Right ventricle myocardium inferior (tissue), 1 donor: ENCODE measurements around the gene KCNN3. TPM values are rescaled to one million over a fixed set of nuclear protein-coding genes. Genes with fewer than 3 reads are reported as not detected.

Source experiments
- ATAC-seq: fragments of 200-7000 bp; cut with Tn5 transposase; one replicate; pipeline ENCODE4 v1.9.1; 2020; ENCODE audit warnings: mild to moderate bottlenecking, moderate library complexity
- DNase-seq: peaks from one replicate; pipeline ENCODE4 v3.0.0; 2021; ENCODE audit errors: missing footprints
- intact Hi-C: fragments of 100-400 bp; cut with DNase I; formaldehyde crosslinking; loops from one replicate; pipeline ENCODE4 v1.11.0; 2022
- total RNA-seq: library from RNA; stranded (reverse); fragmentation: NEBNext Ultra II Directional; extraction: Animal tissue kit (Norgen Biotek cat#: 25700); gene quantifications from one replicate; pipeline ENCODE4 v1.2.1, GENCODE V29; 2021
- donor health status: DM: no; HTN: yes; CAD: no; lungs with severe emphysema.

Gene KCNN3
- total RNA-seq, 1 donor from 2014 or later, result 3.4 TPM

DNA sequence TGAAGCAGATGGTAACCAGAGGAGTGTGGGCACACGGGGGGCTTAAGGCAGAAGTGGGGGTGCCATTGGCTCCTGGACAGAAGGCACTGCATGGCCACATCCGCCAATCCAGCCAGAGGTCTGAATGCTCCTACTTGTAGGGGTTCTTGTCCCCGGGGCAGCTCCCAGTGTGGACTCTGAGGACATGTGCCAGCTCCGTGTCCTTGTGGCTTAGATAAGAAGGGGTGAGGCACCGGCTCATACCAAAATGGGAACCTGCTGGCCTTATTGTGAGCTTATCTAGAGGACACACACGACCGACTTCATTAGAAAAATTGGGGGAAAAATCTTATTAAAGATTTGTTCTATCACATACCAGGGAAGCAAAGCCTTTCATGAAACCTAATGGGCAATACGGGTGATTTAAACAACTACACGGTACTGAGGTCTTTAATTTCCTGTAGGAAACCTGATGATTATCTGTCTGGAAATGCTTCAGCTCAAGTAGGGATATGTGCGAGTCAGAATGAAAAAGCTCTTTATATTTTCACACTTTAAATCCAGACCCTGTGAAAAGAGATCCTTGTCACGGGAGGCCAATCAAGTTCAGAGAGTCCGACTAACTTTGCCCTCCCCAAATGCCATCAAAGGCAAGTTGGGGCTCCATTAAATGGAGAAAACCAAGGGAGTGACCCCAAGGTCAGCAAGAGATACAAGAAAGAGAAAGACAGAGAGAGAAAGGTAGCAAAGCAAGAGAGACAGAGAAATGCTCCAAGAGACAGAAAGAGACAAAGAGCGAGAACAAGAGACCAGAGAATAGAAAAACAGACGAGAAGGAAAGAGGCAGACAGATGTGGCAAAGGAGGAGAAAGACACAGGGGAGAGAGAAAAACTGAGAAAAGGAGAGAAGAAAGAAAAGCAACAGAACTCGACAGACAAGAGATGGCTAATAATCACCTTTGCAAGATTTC is 14.1 kb upstream of the KCNN3 start:
- intact Hi-C loops, result no loop called here
- ATAC-seq (peak; percentile 67), DNase-seq (no peak)

- DNase-seq (no peak), ATAC-seq (no peak)
- intact Hi-C loops, result no loop called here
Measured at GRCh38 chr1:154881820-154882535, 11.9 kb upstream of the KCNN3 start.

DNA sequence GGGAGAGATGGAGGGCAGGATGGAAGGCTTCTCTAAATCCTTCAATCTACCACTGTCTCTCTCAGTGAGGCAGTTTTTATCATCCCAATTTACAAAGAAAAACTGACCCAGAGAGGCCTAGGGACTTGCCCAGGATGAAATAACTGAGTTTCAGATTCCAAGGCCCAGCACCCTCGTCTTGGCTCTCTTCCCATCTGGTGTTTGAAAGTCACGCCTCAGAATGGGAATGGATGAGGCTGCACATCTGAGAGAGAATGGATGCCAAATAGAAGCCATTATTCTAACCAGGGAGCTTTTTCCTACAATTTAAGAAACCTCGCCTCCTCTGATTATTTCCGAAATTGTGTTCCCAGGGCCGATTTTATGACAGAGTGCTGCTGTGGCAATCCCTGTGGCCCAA is 10.6 kb upstream of the KCNN3 start:
- no peak for ATAC-seq
- no peak for DNase-seq
- intact Hi-C loops, result no loop called here

DNA sequence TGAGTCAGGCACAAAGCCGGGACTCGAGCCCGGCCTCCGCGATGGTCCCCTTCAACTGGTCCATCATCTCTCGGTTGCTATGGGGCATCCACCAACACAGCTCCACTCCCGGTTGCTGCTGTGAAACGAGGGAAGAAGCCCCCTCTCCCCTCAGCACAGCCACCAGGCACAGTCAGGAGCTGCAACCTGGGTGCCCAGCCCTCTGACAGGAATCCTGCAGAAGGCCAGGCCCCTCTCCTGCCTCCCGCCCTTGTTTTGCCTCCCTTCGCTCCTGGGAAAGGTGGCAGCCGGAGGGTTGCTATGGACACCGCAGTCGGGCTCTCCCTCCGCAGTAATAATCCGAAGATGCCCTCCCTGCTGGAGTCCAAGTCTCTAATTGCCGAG is 8.9 kb upstream of the KCNN3 start:
- no peak for DNase-seq
- intact Hi-C loops, result loop anchor here (5.0 kb wide), 1 partner anchor 402 kb away; no protein-coding TSS in a partner anchor
- no peak for ATAC-seq

DNA sequence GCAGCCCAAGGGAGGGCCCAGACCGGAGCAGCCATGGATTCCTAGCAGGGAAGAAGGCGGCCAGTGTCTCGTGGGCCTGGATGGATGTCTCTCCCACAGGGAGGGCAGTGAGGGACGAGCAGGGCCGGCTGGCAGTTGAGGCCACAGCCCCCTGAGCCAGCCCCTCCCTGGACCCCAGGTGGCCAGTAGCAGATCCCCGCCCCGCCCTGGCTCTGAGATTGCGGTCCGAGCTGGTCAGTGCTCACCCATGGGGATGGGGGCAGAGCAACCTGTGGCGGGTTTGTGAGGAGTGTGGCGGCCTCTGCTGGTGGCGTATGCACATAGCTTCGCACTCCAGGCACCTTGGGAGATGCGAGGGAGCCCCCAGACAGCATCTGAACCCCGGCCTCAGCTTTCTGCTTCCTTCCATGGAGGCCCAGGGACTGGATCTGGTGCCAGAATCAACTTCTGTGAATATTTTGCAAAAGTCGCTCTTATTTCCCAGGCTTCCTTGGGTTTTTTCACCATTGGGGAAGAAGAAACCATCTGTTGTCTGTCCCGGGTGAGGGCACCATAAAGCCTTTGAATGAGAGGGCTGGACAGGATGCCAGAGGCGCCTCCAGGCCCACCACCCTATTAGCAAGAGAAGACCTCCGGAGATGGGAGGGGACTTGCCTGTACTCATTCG is 8.4 kb upstream of the KCNN3 start:
- ATAC-seq, result peak; percentile 92
- intact Hi-C loops, result loop anchor here (1.0 to 5.0 kb wide), 3 partner anchors 209 to 401 kb away; no protein-coding TSS in a partner anchor
- peak; percentile 89 for DNase-seq

DNA sequence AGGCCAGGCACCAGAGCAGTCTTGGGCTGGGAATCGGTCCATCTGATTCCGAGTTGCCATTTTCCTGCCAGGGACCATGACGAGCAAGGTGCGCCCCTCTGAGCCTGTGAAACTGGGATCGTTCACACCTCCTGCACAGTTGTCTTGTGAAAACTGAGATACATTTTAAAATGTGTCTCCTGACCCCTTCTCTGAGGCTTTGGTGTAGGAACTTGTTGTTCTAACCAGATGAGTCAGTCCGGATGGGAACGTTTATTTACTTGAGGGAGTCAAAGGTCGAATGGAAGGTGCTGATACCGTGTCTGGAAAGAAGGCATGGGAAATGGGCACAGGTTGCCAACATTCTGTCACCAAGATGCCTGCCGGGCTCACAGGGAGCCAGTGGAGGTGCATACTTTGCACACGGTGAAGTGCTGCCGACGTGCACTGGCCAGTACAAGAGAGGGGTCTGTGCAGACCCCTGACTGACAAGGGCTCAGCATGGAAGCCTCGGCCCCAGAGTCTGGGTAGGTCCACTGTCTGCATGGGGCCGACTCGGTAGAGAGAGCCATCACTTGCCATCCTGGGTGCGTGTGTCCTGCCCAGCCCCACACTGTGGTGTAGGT is 7.4 kb upstream of the KCNN3 start:
- intact Hi-C loops, result loop anchor here (2.0 to 5.0 kb wide), 2 partner anchors 109 to 400 kb away; no protein-coding TSS in a partner anchor
- DNase-seq (no peak), ATAC-seq (peak; percentile 20)

GRCh38 chr1:154876842-154877369 is 6.8 kb upstream of the KCNN3 start:
- intact Hi-C loops, result loop anchor here (2.0 to 5.0 kb wide), 2 partner anchors 108 to 400 kb away; no protein-coding TSS in a partner anchor
- ATAC-seq (no peak), DNase-seq (no peak)

DNA sequence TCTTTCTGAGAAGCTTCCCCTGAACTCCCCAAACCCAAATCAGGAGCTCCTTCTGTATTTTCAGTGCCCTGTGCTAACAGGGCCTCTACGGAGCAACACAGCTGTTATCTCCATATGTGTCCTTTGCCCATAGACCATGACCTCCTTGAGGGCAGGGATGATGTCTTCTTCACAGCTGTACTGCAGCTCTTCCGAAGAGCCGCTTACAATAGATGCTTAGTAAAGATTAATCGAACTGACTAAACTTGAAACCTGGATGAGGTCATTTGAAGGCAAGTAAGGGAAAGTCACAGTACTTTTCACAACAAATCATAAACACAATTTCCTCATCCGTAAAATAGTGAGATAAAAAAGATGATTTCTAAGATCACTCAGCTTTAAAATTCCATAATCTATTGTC is 4.4 kb upstream of the KCNN3 start:
- intact Hi-C loops, result no loop called here
- no peak for ATAC-seq
- DNase-seq, result no peak

DNA sequence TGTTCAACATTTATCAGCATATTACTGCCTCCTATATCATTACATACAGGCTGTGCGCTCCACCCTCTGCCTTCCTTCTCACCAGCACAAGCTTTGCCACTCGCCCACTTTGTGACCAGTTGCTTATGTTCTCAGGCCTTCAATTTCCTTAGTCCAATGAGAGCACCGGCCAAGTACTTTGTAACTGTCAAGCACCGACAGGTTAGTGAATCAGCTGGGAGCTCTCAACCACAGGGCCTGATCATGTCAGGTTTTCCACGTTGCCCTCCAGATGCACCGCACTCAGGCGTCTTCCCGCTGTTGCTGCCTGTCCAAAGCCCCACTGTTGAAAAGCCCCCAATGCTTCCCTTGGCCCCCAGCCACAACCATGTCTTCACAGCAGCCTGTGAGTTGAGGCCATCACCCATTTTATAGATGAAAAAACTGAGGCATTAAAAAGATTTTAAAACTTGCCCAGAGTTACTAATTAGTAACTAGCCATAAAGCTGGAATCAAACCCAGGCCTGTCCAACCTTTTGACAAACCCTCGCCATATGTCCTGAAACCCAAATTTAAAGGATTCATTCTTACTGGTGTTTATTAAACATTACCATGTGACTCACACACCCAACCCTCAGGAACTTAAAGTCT is 3.4 kb upstream of the KCNN3 start:
- no peak for DNase-seq
- intact Hi-C loops, result no loop called here
- no peak for ATAC-seq

DNA sequence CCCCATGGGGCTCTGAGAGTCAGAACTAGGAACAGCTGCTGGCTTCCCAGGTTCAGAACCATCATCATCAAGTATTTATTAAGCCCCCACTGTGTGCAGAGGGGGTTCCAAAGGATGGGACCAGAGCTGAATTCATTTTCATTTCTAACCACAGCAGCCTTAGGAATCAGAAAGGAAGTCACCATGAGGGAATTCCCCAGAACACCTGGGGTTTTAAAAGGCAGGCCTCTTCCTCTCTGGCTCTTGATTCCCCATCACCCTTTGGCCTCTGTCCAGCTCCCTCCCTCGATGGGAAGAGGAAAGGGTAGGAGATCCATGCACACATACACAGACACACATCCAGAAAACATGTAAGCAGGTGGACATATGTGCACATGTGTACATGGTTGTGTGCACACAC is 1.3 kb upstream of the KCNN3 start:
- DNase-seq (no peak), ATAC-seq (no peak)
- intact Hi-C loops, result no loop called here

- intact Hi-C loops, result no loop called here
- no peak for ATAC-seq
- no peak for DNase-seq
Measured at GRCh38 chr1:154870734-154871133, 653 bp upstream of the KCNN3 start.

DNA sequence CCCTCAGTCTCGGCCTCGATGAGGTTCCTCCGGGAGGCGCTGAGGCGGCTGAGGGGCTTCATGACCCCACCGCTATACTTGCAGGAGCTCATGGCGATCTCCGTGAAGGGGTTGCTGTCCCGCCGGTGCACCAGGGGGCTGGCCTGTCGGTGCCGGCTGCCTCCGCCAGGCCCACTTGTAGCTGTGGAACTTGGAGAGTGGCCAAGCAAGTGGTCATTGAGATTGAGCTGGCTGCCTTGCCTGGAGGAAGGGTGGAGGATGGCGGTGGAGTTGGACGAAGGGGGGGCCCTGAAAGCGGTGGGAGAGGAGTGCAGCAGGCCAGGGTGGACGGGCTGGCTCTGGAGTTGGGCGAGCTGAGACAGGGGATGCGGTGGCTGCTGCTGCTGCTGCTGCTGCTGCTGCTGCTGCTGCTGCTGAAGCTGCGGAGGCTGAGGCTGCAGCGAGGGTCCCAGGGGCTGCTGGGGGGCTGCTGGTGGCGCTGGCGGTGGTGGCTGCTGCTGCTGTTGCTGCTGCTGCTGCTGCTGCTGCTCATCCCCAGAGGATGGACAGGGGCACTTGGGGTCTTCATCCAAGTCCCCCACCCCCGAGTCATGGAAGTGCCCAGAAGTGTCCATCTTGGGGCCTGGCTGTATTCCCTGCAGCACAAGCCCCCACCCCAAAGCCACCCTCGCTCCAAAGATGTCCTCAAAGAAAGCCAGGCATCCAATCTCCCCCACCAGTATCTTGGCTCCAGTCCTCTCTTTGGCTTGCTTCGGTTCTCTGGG is 548 bp downstream of the KCNN3 start:
- peak; percentile 57 for ATAC-seq
- intact Hi-C loops, result loop anchor here (5.0 kb wide), 1 partner anchor 62 kb away; no protein-coding TSS in a partner anchor
- no peak for DNase-seq

GRCh38 chr1:154867841-154868605 is 2.1 kb downstream of the KCNN3 start:
- intact Hi-C loops, result loop anchor here (2.0 to 5.0 kb wide), 2 partner anchors 61 to 105 kb away; no protein-coding TSS in a partner anchor
- DNase-seq (no peak), ATAC-seq (no peak)

DNA sequence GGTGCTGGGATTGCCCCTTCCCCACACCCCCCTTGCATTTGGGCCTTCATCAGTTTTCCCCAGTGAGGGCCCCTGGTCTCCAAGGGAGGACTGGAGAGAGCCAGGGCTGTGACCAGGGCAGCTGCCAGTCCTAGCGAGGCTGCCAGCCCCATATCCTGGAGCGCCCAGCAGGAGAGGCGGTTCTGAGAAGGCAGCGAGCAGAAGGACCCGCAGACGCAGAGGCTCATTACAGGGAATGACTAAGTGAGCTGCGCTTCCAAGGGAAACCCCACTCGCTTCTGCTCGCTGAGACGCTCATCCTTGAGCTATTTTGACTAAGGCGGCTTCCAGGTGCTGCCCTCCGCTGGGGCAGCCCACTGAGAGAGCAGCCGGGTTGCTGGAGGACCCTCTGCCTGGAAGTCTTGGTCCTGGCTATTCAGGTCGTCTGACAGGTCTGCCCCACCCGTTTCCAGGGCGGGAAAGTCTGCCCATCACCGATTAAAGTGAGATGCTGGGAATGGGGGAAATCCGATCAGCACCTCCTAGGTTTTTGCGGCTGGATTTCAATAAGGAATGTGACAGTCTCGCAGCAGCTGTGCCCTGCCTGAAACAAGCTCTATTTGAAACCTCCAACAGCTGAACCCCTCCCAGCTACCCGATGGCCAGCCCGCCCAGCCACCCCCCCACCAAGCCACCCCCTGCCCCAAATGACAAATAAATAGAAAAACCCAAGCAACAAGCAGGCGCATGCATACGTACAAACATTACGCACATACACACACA is 2.8 kb downstream of the KCNN3 start:
- intact Hi-C loops, result loop anchor here (2.0 to 5.0 kb wide), 2 partner anchors 60 to 104 kb away; no protein-coding TSS in a partner anchor
- DNase-seq (no peak), ATAC-seq (no peak)

DNA sequence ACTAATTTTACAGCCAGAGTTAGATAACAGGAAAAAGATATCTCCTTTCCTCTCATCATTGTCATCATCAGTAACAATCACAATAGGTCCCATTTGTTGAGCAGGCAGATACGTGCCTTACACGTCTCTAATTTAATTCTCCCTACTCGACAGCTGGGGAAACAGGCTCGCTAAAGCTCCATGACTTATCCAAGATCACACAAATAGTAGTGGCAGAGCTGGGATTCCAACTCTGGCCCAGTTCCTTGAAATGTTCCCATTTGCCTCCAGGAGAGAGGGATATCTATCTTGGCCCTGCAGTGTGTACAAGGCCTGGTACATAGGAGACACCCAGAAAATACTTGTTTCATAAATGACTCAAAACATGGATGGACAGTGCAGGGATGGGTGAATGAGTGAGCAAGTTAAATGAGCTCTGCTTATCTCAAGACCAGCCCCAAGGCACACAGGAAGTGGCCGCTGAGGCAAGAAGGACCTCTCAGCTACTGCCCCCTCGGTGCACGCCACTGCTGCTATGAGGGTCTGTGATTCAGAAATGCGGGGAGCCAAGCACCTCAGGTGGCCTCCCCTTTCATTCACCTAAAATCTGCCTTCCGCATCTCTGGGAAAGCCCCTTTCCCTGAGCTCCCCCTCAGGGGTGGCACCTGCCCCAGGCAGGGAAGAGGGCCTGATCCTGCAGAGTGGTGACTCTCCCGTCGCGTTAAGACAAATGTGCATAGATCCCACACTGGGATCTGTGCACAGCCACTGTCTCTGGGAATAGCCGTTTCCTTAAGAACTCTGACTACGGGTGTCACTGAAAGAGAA is 3.6 kb downstream of the KCNN3 start:
- intact Hi-C loops, result loop anchor here (2.0 to 5.0 kb wide), 2 partner anchors 59 to 104 kb away; no protein-coding TSS in a partner anchor
- no peak for DNase-seq
- ATAC-seq, result no peak
